Measurements from ENCODE around the gene PTPRT. TPM values are rescaled to one million over a fixed set of nuclear protein-coding genes. Genes with fewer than 3 reads are reported as not detected.

The PTPRT gene
- total and polyA plus RNA-seq, 4 donors = 0.14 to 2.8 (median 0.40) TPM

GRCh38 chr20:42026599-42026998 lies 1163.1 kb downstream of the PTPRT start:
- no peak overlapping the region for H3K9ac ChIP-seq (ENCODE audit: low read depth in 1 of 2, low read length in 2 of 2)
- H3K27ac ChIP-seq (ENCODE audit: low read depth in 1 of 2, low read length in 2 of 2) = no peak overlapping the region
- DNase-seq (ENCODE audit: low spot score) = no peak
- H3K36me3 ChIP-seq (ENCODE audit: control insufficient read depth in 4 of 4, insufficient read depth in 3 of 4, low read depth in 1 of 4, low read length in 3 of 4) = no peaks in the 10 kb centered on the region
- peaks cover 0 to 3% (median 0%) of the 10 kb centered on the region in 4 donors for H3K4me1 ChIP-seq (ENCODE audit: control insufficient read depth in 4 of 4, insufficient read depth in 4 of 4, low read length in 3 of 4)
- H3K27me3 ChIP-seq (ENCODE audit: control insufficient read depth in 4 of 4, insufficient read depth in 4 of 4, low read length in 3 of 4) = peaks cover 0 to 3% (median 0%) of the 10 kb centered on the region in 4 donors
- no peaks in the 10 kb centered on the region for H3K9me3 ChIP-seq (ENCODE audit: control insufficient read depth in 4 of 4, low read length in 3 of 4)
- TF ChIP-seq RAD21 (IDR thresholded peaks at IDR 0.05) (no peak), YY1 (IDR thresholded peaks at IDR 0.05) (no peak), EGR1 (IDR thresholded peaks at IDR 0.05; ENCODE audit: low read depth in 2 of 2) (no peak), FOXA1 (IDR thresholded peaks at IDR 0.05) (no peak), TAF1 (conservative IDR thresholded peaks at IDR 0.05) (no peak), FOXA2 (IDR thresholded peaks at IDR 0.05) (no peak), HNF4A (conservative IDR thresholded peaks at IDR 0.05) (no peak)
- TF ChIP-seq, protein P1, sequence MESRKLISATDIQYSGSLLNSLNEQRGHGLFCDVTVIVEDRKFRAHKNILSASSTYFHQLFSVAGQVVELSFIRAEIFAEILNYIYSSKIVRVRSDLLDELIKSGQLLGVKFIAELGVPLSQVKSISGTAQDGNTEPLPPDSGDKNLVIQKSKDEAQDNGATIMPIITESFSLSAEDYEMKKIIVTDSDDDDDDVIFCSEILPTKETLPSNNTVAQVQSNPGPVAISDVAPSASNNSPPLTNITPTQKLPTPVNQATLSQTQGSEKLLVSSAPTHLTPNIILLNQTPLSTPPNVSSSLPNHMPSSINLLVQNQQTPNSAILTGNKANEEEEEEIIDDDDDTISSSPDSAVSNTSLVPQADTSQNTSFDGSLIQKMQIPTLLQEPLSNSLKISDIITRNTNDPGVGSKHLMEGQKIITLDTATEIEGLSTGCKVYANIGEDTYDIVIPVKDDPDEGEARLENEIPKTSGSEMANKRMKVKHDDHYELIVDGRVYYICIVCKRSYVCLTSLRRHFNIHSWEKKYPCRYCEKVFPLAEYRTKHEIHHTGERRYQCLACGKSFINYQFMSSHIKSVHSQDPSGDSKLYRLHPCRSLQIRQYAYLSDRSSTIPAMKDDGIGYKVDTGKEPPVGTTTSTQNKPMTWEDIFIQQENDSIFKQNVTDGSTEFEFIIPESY (IDR thresholded peaks at IDR 0.05) = no peak
- TF ChIP-seq, protein P2, sequence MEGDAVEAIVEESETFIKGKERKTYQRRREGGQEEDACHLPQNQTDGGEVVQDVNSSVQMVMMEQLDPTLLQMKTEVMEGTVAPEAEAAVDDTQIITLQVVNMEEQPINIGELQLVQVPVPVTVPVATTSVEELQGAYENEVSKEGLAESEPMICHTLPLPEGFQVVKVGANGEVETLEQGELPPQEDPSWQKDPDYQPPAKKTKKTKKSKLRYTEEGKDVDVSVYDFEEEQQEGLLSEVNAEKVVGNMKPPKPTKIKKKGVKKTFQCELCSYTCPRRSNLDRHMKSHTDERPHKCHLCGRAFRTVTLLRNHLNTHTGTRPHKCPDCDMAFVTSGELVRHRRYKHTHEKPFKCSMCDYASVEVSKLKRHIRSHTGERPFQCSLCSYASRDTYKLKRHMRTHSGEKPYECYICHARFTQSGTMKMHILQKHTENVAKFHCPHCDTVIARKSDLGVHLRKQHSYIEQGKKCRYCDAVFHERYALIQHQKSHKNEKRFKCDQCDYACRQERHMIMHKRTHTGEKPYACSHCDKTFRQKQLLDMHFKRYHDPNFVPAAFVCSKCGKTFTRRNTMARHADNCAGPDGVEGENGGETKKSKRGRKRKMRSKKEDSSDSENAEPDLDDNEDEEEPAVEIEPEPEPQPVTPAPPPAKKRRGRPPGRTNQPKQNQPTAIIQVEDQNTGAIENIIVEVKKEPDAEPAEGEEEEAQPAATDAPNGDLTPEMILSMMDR (IDR thresholded peaks at IDR 0.05; ENCODE audit: low read depth, low read length, missing input control) = no peak
- H3K4me3 ChIP-seq (ENCODE audit: low read depth in 1 of 3, low read length in 3 of 3) = no peak overlapping the region
- 95% methylated on average over 4 of the region's 4 CpGs for WGBS

- H3K27ac ChIP-seq (ENCODE audit: low read depth in 1 of 2, low read length in 2 of 2) = no peak overlapping the region
- WGBS = 30% methylated on average over 5 of the region's 5 CpGs
- H3K4me1 ChIP-seq (ENCODE audit: control insufficient read depth in 4 of 4, insufficient read depth in 4 of 4, low read length in 3 of 4) = peaks cover 0 to 3% (median 0%) of the 10 kb centered on the region in 4 donors
- TF ChIP-seq REST (IDR thresholded peaks at IDR 0.05) (peak; percentile 98), HNF4G (IDR thresholded peaks at IDR 0.05) (no peak)
- TF ChIP-seq, protein P2 (IDR thresholded peaks at IDR 0.05; ENCODE audit: low read depth, low read length, missing input control) = no peak
- H3K36me3 ChIP-seq (ENCODE audit: control insufficient read depth in 4 of 4, insufficient read depth in 3 of 4, low read depth in 1 of 4, low read length in 3 of 4) = no peaks in the 10 kb centered on the region
- DNase-seq (ENCODE audit: low spot score) = no peak
- no peak overlapping the region for H3K4me3 ChIP-seq (ENCODE audit: low read depth in 1 of 3, low read length in 3 of 3)
- H3K27me3 ChIP-seq (ENCODE audit: control insufficient read depth in 4 of 4, insufficient read depth in 4 of 4, low read length in 3 of 4) = peaks cover 0 to 6% (median 2%) of the 10 kb centered on the region in 4 donors
- H3K9me3 ChIP-seq (ENCODE audit: control insufficient read depth in 4 of 4, low read length in 3 of 4) = no peaks in the 10 kb centered on the region
- H3K9ac ChIP-seq (ENCODE audit: low read depth in 1 of 2, low read length in 2 of 2) = no peak overlapping the region
These were observed 1165.1 kb downstream of the PTPRT start for GRCh38 chr20:42024653-42025052.

Small RNA genes lying within 50 kb of the gene (small RNA-seq; reads per million reads assigned to genes)
- gene RN7SKP100 = not detected

All from liver (tissue), 10 donors.